IPS DF 6.9 (cell line): Measurements from ENCODE around the gene FAM236B.
"Not testable (repeated sequence)": the region's sequence is repeated elsewhere in the genome, so short reads cannot be mapped to it uniquely, and the experiment has no call there.

Experiments used
- DNase-seq: peaks from one replicate; pipeline ENCODE4 v3.0.0-alpha.2; 2013; ENCODE audit warnings: low read depth, low spot score
- H3K27ac ChIP-seq: one replicate; pipeline ENCODE4 v1.5.1; 2013; ENCODE audit warnings: low read length, control low read depth
- H3K27me3 ChIP-seq: 2 replicates; pipeline ENCODE4 v1.6.1; 2013; ENCODE audit warnings: mild to moderate bottlenecking, low read length; ENCODE audit not compliant: control insufficient read depth, insufficient read depth
- H3K36me3 ChIP-seq: 2 replicates; pipeline ENCODE4 v1.6.1; 2013; ENCODE audit warnings: low read length; ENCODE audit not compliant: control insufficient read depth, insufficient read depth
- H3K4me1 ChIP-seq: 2 replicates; pipeline ENCODE4 v1.6.1; 2013; ENCODE audit warnings: low read length; ENCODE audit not compliant: control insufficient read depth, insufficient read depth
- H3K4me3 ChIP-seq: 2 replicates; pipeline ENCODE4 v1.5.1; 2013; ENCODE audit warnings: mild to moderate bottlenecking, low read length
- H3K9me3 ChIP-seq: 2 replicates; pipeline ENCODE4 v1.6.1; 2013; ENCODE audit warnings: low read length, inconsistent platforms; ENCODE audit not compliant: control insufficient read depth, insufficient read depth
- WGBS: extraction: QIAGEN DNeasy Blood & Tissue Kit; methylation state at CpG from one replicate; pipeline ENCODE4 v1.1.7; 2013; ENCODE audit warnings: mixed read lengths, missing lambda C conversion rate; ENCODE audit not compliant: insufficient read length, insufficient coverage; 5-methylcytosine and 5-hydroxymethylcytosine counted together

Gene FAM236B

DNA sequence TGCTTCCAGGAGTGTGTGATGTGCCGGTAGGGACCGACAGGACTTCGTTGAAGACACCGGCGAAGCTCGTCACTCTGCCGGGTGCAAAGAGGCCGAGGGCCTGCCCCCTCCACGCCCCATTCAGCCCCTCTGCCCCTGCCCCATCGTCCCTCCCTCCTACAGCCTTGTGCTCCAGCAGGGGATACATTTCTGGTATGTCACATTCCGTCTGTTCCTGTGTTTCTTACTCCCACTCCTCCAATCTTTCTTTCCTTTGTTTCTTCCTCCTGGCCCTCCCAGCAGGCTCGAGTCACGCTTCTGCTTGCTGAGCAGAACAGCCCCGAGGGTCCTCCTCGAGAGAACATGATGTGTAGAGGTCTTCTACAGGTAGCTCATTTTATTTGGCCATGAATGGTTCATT is at the start of gene FAM236B:
Gene FAM236B (minus strand): TSS at position 101 of the 400 bp plus-strand sequence. CDS start 100 bp downstream, at position 1.
- not testable (repeated sequence) for H3K4me3 ChIP-seq, H3K27ac ChIP-seq, H3K4me1 ChIP-seq, DNase-seq, H3K36me3 ChIP-seq, H3K9me3 ChIP-seq, H3K27me3 ChIP-seq
- WGBS = no CpG with 5 or more reads among the region's 15 CpGs

DNA sequence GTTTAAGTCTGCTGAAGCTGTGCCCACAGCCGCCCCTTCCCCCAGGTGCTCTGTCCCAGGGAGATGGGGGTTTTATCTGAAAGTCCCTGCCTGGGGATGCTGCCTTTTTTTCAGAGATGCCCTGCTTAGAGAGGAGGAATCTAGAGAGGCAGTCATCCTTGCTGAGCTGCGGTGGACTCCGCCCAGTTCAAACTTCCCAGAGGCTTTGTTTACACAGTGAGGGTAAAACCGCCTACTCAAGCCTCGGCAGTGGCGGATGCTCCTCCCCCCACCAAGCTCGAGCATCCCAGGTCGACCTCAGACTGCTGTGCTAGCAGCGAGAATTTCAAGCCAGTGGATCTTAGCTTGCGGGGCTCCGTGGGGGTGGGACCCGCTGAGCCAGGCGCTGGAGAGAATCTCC is 48.2 kb upstream of the FAM236B start:
- not testable (repeated sequence) for H3K9me3 ChIP-seq, H3K4me1 ChIP-seq, DNase-seq, H3K27ac ChIP-seq, H3K36me3 ChIP-seq, H3K27me3 ChIP-seq, H3K4me3 ChIP-seq
- no CpG with 5 or more reads among the region's 13 CpGs for WGBS

DNA sequence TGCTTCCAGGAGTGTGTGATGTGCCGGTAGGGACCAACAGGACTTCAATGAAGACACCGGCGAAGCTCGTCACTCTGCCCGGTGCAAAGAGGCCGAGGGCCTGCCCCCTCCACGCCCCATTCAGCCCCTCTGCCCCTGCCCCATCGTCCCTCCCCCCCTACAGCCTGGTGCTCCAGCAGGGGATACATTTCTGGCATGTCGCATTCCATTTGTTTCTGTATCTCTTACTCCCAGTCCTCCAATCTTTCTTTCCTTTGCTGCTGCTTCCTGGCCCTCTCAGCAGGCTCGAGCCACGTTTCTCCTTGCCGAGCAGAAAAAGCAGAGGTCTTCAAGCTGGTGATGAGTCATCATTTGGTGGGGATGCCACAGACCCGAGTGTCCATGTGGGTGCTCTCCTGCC is 25.6 kb upstream of the FAM236B start, which contains the start of gene FAM236D:
Gene FAM236D (minus strand): TSS at position 101 of the 400 bp plus-strand sequence. CDS start 100 bp downstream, at position 1.
- H3K4me1 ChIP-seq, H3K27me3 ChIP-seq, H3K27ac ChIP-seq, H3K9me3 ChIP-seq, H3K4me3 ChIP-seq, DNase-seq, H3K36me3 ChIP-seq: not testable (repeated sequence)
- WGBS = no CpG with 5 or more reads among the region's 13 CpGs

DNA sequence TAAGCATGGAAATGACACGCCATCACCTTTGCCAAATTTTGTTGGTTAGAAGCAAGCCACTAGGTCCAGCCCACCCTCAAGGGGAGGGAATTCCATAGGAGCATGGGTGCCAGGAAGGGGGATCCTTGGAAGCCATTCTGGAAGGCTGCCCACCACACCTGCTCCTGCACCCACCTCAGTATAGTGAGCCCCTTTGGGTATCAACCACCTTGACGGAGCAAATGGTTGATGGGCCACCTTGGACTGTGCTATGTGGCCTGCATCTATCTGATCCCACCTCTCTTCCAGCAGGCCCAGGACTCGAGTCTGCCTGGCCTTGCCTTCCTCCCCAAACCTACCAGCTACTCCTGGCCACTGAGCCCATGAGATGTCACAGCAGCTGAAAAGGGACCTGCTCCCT is 7.9 kb upstream of the FAM236B start:
- not testable (repeated sequence) for DNase-seq, H3K9me3 ChIP-seq, H3K4me3 ChIP-seq, H3K4me1 ChIP-seq, H3K27me3 ChIP-seq, H3K27ac ChIP-seq, H3K36me3 ChIP-seq
- WGBS = no CpG with 5 or more reads among the region's 3 CpGs

DNA sequence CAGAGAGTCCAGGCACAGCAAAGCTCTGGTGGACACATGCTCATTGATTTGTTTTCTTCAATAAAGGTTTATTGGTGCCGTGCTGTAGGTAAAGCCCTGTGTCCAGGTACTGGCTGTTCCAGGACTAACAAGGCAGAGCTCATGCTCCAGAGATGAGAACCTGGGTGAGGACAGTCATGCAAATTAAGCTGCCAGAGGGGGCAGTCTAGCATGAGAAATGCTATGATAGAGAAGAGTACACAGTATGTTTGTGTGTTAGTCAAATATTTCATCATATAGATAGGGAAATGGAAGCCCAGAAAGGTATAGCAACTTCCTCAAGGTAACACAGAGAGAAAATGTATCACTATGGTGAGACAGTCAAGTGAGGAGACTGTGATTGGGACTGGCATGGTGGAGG is 5.7 kb upstream of the FAM236B start:
- WGBS = no CpG with 5 or more reads among the region's 1 CpG

DNA sequence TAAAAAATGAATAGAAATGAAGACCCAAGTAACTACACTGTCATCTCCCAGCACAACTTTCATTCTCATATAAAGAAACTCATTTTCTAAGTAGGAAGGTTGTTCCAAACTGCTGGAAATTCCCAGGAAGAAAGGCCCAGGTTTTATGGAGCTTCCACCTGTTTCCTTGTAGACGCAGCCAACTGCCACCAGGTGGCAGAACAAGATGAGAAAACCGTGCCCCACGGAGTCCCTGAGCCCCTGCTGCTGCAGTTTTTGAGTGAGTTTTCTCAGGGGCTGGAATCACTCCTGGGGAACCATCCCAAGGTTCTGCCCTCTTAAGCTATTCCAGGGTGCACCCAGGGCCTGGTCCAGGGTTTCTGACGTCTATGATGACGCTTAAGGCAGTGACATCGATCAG is 1.5 kb upstream of the FAM236B start:
- WGBS = no CpG with 5 or more reads among the region's 6 CpGs
- DNase-seq, H3K9me3 ChIP-seq, H3K4me1 ChIP-seq, H3K36me3 ChIP-seq, H3K4me3 ChIP-seq, H3K27ac ChIP-seq, H3K27me3 ChIP-seq: not testable (repeated sequence)

More for the DNA sequence above, 5.7 kb upstream of the FAM236B start:
- H3K4me1 ChIP-seq, DNase-seq, H3K27ac ChIP-seq, H3K4me3 ChIP-seq, H3K36me3 ChIP-seq, H3K27me3 ChIP-seq, H3K9me3 ChIP-seq: not testable (repeated sequence)

DNA sequence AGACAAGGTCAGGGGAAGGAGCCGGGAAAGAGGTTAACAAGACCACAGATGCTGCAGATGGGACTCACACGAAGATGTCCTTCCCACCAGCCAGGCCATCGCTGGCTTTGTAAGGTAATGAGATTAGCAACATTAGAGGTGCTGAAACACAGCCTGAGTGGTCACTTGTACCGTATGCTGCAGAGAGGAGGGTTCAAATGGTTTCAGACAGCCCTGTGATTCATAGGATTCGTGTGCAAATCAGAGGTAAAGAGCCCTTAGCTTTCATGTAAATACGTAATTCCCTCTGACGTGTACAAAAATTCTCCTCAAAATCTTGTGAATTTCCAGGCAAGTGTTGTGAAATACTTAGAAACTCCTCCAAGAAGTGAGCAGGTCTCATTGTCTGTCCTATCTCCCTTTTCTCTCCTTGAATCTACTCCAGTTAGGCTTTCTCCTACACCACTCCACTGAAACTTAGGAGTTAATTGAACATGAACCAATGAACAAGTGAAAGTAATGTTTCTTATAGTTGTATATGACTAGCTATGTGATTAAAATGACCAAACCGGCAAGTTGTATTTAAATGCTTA is 991 bp upstream of the FAM236B start:
- not testable (repeated sequence) for H3K4me3 ChIP-seq, H3K27me3 ChIP-seq, H3K9me3 ChIP-seq, H3K4me1 ChIP-seq, H3K27ac ChIP-seq, H3K36me3 ChIP-seq, DNase-seq
- WGBS = no CpG with 5 or more reads among the region's 8 CpGs

DNA sequence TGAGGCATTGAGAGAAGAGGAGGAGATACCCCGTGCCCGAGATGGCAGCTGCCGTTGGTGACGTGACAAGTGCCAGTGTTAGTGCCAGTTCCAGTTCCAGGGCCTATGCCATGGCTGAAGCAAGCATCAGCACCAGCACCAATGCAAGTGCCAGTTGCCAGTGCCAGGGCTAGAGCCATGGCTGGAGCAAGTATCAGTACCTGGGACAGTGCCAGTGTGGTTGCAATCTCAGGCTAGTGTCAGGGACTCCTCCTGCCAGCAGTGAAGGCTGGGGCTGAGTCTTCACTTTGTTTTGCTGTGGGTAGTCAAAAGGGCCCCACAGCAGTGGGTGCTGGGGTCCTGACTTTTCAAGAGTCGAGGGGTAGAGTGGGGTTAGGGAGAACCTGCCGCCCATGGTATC is 4.3 kb downstream of the FAM236B start:
- not testable (repeated sequence) for H3K36me3 ChIP-seq, H3K27me3 ChIP-seq, H3K9me3 ChIP-seq, H3K4me1 ChIP-seq, H3K27ac ChIP-seq, H3K4me3 ChIP-seq, DNase-seq
- WGBS = no CpG with 5 or more reads among the region's 6 CpGs

DNA sequence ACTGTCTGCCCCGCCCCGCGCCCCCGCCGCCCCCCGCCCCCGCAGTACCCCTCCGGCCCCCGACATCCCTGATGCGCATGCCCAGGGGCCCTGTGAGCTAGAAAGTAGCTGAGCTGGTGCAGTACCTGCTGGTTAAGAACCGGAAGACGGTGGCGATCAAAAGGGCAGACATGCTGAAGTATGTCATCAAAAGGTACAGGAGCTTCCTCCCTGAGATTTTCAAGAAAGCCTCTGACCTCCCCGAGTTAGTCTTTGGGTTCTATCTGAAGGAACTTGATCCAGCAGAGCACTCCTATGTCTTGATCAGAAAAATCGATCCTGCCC is 5.0 kb downstream of the FAM236B start:
- H3K36me3 ChIP-seq, H3K4me3 ChIP-seq, H3K4me1 ChIP-seq, H3K27ac ChIP-seq, H3K9me3 ChIP-seq, H3K27me3 ChIP-seq, DNase-seq: not testable (repeated sequence)
- no CpG with 5 or more reads among the region's 15 CpGs for WGBS

DNA sequence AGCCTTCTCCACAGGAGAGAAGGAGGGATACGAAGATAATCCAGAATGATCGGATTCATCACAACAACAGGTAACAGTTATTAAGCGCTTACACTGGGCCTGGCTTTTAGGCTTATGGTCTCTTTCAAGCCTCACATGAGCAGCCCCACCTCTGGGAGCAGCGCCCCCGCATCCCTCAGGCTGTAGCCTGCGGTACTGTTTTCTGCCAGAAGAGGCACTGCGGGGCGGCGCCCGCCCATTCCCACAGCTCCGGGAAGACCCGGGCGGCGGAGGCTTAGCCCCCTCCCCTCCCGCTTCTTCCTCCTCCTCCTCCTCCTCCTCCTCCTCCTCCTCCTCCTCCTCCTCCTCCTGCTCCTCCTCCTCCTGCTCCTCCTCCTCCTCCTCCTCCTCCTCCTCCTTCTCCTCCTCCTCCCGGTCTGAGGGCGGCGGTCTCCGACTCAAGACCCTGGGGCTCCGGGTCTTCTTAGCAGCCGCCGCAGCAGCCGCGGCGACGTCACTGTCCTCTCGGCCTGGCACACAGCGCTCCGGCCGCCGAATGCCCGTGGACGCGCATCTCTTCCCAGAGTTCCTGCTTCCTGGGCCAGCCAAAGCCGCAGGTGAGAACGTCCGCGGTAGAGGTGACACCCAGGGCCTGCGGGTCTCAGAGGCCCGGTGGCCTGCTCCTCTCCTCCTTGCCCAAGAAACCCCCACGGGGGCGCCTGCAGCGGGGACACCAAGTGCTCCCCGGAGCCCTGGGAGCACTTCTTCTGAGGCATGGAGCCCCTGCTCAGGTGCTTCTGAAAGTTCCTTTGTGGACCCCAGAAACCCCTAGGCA is 5.6 kb downstream of the FAM236B start, which contains the start of gene DMRTC1B:
Gene DMRTC1B (plus strand): TSS at position 238 of the 814 bp plus-strand sequence. CDS start 68,246 bp downstream, outside the sequence.
- not testable (repeated sequence) for H3K9me3 ChIP-seq, H3K27me3 ChIP-seq, DNase-seq, H3K4me3 ChIP-seq, H3K4me1 ChIP-seq, H3K36me3 ChIP-seq, H3K27ac ChIP-seq
- WGBS = no CpG with 5 or more reads among the region's 44 CpGs

DNA sequence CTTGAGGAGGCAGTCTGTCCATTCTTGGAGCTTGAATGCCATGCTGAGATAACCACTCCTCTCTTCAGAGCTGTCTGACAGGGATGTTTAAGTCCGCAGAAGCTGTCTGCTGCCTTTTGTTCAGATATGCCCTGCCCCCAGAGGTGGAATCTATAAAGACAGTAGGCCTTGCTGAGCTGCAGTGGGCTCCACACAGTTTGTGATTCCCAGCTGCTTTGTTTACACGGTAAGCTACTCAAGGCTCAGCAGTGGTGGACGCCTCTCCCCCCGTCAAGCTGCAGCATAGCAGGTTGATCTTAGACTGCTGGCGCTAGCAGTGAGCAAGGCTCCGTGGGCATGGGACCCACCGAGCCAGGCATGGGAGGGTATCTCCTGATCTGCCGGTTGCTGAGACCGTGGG is 22.0 kb downstream of the FAM236B start:
- WGBS = no CpG with 5 or more reads among the region's 9 CpGs
- H3K9me3 ChIP-seq, DNase-seq, H3K4me3 ChIP-seq, H3K27me3 ChIP-seq, H3K4me1 ChIP-seq, H3K27ac ChIP-seq, H3K36me3 ChIP-seq: not testable (repeated sequence)
